ENCODE data around the gene FKBP1B.
A peak's percentile ranks its signal among the peaks of the same experiment; 100 is the strongest.
"Not testable (repeated sequence)": the region's sequence is repeated elsewhere in the genome, so short reads cannot be mapped to it uniquely, and the experiment has no call there.

Gene FKBP1B

GRCh38 chr2:24049485-24050021 lies at the start of gene FKBP1B:
Gene FKBP1B, plus strand, starts transcription at chr2:24049741. Its CDS starts 109 bp downstream, at chr2:24049850.
- DNase-seq (ENCODE audit: low spot score) = peak; percentile 46

- no peak for DNase-seq (ENCODE audit: low spot score)
These were observed 41.8 kb upstream of the FKBP1B start for GRCh38 chr2:24007693-24008092.

DNA sequence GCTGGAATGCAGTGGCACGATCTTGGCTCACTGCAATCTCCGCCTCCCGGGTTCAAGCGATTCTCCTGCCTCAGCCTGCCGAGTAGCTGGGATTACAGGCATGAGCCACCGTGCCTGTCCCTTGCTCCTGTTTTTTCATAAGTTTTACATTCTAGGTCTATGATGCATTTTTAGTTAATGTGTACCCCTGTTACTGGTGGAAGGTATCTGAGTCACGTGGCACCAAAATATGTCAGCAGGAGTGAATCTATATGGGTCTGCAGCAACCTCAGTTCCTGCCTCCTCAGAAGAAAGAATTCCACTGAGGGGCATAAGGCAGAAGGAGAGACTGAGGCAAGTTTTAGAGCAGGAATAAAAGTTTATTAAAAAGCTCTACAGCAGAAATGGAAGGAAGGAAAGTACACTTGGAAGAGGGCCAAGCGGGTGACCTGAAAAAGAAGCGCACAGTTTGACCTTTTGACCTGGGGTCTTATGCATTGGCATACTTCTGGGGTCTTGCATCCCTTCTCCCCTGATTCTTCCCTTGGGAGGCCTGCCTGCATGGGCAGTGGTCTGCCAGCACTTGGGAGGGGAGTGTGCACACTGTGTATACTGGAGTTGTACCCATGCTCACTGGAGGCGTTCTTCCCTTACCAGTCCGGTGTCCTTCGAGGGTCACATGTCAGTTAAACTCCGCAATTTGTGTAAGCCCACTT lies 40.7 kb upstream of the FKBP1B start:
- no peak for DNase-seq (ENCODE audit: low spot score)

DNA sequence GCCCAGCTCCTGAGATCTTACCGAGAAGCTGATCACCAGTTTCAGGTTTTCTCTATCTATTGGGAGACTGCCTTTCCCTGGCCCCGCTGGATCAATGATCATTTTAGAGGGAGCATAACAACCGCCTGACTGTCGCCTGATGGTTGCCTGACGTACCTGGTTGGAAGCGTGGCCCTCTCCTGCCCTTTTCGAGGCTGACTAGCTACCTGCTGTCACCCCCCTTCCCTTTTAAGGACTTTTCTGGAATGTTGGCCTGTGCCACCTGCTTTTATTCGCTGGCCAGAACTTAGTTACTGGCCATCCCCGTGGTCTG lies 40.2 kb upstream of the FKBP1B start:
- no peak for DNase-seq (ENCODE audit: low spot score)

- DNase-seq (ENCODE audit: low spot score) = no peak
These were observed 39.7 kb upstream of the FKBP1B start, which contains the start of gene MFSD2B for GRCh38 chr2:24009680-24010476. Gene MFSD2B, plus strand, starts transcription at chr2:24010085. Its CDS starts 12 bp downstream, at chr2:24010097.

DNA sequence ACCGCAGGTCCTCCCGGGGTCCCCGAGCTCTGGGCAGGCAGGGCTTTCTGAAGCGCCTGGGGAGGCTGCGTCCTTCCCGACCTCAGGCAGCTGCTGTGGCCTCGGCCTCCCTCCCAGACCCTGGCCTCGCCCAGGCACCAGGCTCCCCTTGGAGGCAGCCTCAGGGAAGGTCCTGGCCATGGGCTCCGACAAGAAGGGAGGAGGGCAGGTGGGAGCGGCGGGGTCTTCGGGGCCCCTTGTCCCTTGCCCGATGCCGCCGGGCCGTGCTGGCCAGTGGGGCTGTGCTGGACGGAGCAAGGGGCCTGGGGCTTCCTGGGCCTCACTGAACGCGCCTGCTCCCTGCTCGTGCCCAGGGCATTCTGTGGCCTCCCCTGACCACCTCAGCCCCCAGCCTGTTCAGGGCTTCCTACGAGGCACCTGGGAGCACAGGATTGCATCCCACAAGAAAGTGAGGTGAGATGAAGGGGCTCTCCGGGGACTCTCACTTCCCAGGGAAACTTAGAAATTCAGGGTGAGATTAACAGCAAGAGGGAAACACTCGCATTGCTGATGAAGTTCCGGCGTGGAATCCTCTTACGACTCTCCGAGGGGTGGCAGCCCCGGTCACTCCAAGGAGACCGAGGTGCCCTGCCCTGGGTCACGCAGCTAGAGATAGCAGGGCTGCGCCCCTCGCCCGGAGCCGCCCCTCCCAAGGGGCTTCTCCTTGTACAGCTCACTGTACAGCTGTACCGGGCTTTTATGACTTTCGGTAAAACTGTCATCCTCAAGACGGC lies 38.9 kb upstream of the FKBP1B start:
- no peak for DNase-seq (ENCODE audit: low spot score)

- DNase-seq (ENCODE audit: low spot score) = no peak
These were observed 38.1 kb upstream of the FKBP1B start for GRCh38 chr2:24011250-24012104.

GRCh38 chr2:24012521-24013188 lies 36.9 kb upstream of the FKBP1B start:
- no peak for DNase-seq (ENCODE audit: low spot score)

DNA sequence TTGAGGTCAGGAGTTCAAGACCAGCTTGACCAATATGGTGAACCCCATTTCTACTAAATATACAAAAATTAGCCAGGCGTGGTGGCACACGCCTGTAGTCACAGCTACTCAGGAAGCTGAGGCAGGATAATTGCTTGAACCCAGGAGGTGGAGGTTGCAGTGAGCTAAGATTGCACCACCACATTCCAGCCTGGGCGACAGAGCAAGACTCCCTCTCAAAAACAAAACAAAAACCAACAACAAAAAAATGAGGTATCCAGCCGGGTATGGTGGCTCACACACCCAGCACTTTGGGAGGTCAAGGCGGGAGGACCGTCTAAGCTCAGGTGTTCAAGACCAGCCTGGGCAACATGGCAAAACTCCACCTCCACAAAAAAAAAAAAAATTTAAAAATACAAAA lies 34.6 kb upstream of the FKBP1B start:
- not testable (repeated sequence) for DNase-seq (ENCODE audit: low spot score)

DNA sequence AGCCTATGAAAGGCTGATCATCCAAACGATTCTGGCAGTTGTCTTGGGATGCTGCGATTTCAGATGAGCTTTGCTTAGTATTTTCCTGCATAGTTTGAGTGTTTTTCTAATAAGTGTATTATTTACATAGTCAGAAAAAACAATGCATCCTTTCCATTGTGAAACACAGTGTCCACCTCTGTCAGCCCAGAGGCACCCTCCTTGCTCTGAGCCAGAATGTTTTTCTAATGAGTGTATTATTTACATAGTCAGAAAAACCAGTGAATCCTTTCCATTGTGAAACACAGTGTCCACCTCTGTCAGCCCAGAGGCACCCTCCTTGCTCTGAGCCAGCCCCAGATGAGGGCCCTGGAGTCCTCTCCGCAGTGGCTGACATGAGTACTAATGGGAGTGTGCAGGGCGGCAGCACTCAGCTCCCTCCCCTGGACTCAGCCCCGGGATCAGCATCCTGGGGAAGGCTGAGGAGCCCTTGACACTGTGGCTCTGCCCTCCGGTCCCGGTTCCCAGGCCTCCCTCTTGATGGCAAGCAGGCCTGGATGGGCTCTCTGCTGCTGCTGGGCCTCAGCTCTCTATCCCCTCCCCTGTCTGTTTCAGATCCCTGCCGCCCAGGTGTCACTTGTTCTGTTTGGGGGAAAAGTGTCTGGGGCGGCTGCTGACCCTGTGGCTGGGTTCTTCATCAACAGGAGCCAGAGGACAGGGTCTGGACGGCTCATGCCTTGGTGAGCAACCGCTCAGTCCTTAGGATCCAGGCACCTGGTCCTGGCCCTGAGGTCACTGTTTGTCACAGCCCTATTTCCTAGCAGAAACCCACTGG lies 33.8 kb upstream of the FKBP1B start:
- DNase-seq (ENCODE audit: low spot score) = no peak

GRCh38 chr2:24016376-24016761 lies 33.2 kb upstream of the FKBP1B start:
- no peak for DNase-seq (ENCODE audit: low spot score)

DNA sequence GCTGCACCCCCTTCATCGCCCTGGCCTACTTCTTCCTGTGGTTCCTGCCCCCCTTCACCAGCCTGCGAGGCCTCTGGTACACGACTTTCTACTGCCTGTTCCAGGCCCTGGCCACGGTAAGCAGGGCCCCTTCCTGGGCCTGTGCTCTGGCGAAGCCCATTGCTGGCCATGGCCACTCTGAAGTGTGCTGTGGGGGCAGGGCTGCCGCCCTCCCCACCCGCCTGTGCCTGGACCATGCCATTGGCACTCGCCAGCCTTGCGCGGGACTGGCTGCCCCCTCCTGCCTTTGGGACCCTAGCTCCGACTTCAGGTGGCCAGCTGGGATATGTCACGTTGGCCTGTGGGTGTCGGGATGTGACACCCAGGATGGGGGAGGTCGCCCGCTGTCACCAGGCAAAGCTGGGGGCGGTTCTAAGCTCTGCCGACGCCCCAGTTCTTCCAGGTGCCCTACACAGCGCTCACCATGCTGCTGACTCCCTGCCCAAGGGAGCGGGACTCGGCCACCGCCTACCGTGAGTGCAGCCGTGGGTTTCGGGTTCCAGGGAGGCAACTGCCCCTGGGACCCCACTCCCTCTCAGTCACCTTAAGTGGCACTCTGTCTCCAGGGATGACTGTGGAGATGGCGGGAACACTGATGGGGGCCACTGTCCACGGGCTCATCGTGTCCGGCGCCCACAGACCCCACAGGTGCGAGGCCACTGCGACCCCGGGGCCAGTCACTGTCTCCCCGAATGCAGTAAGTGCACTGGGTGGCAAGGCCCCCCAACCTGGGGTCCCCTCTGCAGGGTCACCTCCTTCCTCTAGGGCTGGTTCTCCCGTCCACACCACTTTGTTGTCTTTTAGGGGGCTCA lies 32.5 kb upstream of the FKBP1B start:
- DNase-seq (ENCODE audit: low spot score) = no peak

DNA sequence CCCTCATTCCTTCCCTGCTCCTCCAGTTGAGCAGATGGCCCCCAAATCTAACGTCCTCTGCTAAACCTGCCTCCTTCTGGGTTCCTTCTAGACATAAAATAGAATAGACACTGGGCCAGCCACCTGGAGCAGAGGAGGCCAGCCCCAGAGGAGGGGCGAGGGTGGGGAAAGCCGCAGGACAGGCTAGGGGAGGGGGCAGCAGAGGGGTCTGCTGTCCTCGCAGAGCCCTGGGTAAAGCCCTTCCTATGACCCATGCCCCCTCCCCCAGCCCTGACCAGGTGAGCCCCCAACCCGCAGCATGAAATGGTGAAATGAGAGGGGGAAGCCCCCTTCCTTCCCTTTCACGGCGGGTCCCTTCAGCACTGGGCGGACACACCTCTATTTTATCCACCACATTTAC lies 31.8 kb upstream of the FKBP1B start:
- DNase-seq (ENCODE audit: low spot score) = no peak

GRCh38 chr2:24018241-24018640 lies 31.3 kb upstream of the FKBP1B start:
- no peak for DNase-seq (ENCODE audit: low spot score)

DNA sequence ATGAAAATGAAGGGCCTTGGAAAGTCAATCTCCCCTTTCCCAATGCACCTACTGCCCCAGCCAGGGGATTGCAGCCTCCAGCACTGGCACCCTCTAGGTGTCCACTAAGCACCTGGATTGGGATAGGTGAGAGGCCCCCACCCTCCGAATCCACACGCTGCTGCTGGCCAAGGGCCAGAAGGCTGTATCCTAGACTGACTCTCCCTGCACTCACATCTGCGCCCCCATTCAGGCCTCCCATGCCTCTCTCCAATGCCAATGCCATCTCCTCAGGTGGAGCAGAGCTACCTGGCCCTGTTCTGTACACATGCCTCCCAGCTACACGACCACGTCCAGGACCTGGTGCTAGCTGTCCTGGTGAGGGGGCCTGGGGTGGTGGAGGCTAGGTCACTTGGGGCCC lies 29.8 kb upstream of the FKBP1B start:
- DNase-seq (ENCODE audit: low spot score) = no peak

DNA sequence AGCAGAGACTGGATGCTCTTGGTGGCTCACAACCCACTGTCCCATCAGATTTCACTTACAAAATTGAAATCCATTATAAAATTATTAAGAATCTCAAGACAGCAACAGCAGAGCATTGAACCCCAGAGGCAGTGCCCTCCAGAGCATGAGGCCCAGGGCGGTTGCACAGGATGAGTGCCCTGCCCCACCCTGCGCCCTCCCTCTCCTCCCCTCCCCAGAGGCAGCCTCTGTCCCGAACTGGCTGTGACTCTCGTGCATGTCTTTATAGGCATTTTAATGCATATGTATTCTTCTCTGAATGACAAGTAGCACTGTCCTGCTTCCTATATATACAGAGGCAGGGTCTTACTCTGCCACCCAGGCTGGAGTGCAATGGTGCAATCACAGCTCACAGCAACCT lies 29.3 kb upstream of the FKBP1B start:
- no peak for DNase-seq (ENCODE audit: low spot score)

GRCh38 chr2:24021122-24021998 lies 28.2 kb upstream of the FKBP1B start:
- DNase-seq (ENCODE audit: low spot score) = no peak

- no peak for DNase-seq (ENCODE audit: low spot score)
These were observed 27.1 kb upstream of the FKBP1B start for GRCh38 chr2:24022324-24022974.
